ENCODE data around the gene SST. TPM values are rescaled to one million over a fixed set of nuclear protein-coding genes. Genes with fewer than 3 reads are reported as not detected.
A peak's percentile ranks its signal among the peaks of the same experiment; 100 is the strongest.
"Not testable (repeated sequence)": the region's sequence is repeated elsewhere in the genome, so short reads cannot be mapped to it uniquely, and the experiment has no call there.

The SST gene
- total RNA-seq, 1 donor from 2014 or later, result not detected

- no peak for DNase-seq (ENCODE audit: low read depth in 2 of 2)
These were observed 14.2 kb upstream of the SST start for GRCh38 chr3:187684444-187684843.

GRCh38 chr3:187681756-187682155 is 11.6 kb upstream of the SST start:
- not testable (repeated sequence) for DNase-seq (ENCODE audit: low read depth in 2 of 2)

DNA sequence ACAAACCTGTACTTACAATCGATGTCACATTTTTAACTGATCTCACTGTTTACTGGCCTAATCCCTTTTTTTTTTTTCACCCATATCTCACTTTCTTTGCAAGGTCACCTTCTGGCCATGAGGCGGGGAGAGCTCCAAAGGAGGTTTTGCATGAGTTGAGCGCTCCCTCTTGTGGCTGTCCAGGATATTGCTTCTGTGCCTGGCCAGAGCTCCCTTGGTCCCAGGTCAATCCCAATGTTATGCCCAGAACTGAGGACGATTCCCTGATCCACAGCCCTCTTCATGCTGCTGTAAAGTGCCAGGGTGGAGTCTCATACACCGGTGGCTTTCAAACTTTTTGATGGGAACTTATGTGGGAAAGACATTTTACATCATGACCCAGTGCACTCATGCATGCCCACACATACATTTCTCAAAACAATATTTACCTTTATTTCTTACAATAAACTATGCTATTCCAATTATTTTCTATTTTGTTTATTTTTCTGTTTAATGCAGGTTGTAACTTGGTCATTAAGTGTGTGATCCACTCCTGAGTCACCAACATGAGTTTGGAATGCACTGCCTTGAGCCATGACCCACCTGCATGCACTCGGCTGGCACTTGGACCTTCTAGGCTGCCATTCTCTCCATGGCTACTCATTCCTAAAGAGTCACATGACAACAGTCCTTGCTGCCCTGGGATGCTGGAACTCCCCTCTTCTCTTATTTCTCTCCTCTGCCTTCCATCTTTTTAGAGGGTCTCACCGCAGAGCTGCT is 9.6 kb upstream of the SST start:
- peak; percentile 71 to 81 for DNase-seq (ENCODE audit: low read depth in 2 of 2)

- DNase-seq (ENCODE audit: low read depth in 2 of 2), result peak; percentile 54 to 75
These were observed 8.6 kb upstream of the SST start for GRCh38 chr3:187678726-187679268.

- no peak for DNase-seq (ENCODE audit: low read depth in 2 of 2)
These were observed 7.4 kb upstream of the SST start for GRCh38 chr3:187677604-187678003.

GRCh38 chr3:187673012-187673411 is 2.8 kb upstream of the SST start:
- no peak for DNase-seq (ENCODE audit: low read depth in 2 of 2)

GRCh38 chr3:187667526-187667925 is 2.7 kb downstream of the SST start:
- DNase-seq (ENCODE audit: low read depth in 2 of 2), result no peak

GRCh38 chr3:187665764-187666402 is 4.3 kb downstream of the SST start:
- no peak for DNase-seq (ENCODE audit: low read depth in 2 of 2)

GRCh38 chr3:187665010-187665409 is 5.2 kb downstream of the SST start:
- DNase-seq (ENCODE audit: low read depth in 2 of 2), result no peak

- DNase-seq (ENCODE audit: low read depth in 2 of 2), result no peak
These were observed 7.3 kb downstream of the SST start for GRCh38 chr3:187662848-187663409.

DNA sequence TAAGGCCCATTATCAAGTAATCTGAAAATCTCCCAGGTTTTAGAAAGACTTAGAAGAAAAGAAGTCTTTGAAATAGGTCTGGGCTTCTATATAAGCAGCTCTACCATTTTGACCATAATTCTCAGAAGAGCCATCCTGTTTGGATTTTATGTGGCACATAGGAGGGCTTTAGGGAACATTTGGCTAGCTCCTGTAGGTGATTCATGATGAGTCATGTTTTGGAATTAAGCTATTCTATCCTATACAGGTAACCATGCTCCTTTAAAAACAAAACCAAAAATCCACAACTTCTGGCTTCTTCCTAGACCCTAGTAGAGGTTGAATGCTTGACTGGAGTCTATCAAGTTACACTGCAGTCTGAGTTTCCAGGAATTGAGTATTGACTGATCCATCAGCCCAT is 8.9 kb downstream of the SST start:
- DNase-seq (ENCODE audit: low read depth in 2 of 2), result no peak

DNA sequence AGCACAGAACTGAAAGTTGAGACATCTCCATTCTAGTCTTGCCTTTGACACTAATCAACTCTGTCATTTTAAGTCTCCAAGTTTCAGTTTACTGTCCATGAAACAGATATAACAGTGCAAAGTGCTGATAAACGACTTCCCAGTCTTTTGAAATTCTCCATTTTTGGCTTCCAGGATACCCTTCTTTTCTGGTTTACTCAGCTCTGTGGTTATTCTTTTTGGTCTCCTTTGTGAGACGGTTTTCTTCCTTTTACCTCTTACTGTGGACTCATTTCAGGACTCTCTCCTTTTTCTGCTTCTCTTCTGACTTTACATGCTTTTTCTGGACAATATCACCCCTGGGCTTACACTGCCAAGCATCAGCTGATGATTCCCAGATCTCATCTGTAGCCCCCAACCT is 18.9 kb downstream of the SST start:
- no peak for DNase-seq (ENCODE audit: low read depth in 2 of 2)

- no peak for DNase-seq (ENCODE audit: low read depth in 2 of 2)
These were observed 22.0 kb downstream of the SST start for GRCh38 chr3:187648177-187648576.

DNA sequence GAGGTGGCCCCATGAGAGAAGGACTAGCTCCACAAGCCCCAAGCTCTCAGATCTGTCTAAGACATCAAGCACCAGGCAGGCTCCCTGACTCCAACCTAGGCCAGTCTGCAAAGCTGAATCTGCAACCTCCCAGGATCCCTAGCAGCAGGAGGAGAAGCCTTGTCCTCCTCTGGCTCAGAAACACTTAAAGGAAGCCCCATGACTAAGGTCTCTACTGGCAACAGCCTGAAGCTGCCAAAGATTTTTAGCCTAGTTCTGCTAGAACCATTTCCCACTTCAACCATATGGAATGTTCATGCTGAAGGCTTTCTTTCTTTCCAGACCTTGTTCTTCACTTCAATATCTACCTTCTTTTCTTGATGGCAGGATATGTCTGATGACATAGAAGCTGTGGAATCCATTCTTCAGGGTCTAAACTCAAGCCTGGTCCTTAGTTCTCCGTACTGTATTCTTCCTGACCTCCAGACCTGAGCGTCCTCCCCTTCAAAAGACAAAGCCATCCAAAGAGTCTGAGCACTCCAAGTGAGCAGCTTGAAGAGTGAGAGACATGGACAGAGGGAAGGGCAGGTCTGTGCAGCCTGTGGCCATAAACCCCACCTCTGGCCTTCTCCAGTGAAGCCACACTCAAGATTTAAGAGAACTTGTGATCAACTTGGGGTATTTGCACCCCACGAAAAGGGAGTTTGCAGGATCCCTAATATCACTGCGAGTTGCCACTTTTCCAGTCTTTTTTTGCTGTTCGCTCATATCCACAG is 23.1 kb downstream of the SST start:
- no peak for DNase-seq (ENCODE audit: low read depth in 2 of 2)

DNA sequence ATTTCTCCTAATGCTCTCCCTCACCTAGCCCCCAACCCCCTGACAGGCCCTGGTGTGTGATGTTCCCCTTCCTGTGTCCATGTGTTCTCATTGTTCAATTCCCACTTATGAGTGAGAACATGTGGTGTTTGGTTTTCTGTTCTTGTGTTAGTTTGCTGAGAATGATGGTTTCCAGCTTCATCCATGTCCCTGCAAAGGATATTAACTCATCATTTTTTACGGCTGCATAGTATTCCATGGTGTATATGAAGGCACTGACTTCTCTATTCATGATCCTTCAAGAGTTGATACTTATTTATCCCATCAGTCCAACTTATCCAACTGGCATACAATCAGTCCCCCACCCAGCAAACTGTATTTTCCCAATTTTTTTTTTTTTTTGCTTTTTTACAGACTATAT is 24.8 kb downstream of the SST start:
- DNase-seq (ENCODE audit: low read depth in 2 of 2), result not testable (repeated sequence)

- DNase-seq (ENCODE audit: low read depth in 2 of 2), result no peak
These were observed 27.3 kb downstream of the SST start for GRCh38 chr3:187642861-187643260.

- DNase-seq (ENCODE audit: low read depth in 2 of 2), result no peak
These were observed 28.7 kb downstream of the SST start for GRCh38 chr3:187641320-187642016.

DNA sequence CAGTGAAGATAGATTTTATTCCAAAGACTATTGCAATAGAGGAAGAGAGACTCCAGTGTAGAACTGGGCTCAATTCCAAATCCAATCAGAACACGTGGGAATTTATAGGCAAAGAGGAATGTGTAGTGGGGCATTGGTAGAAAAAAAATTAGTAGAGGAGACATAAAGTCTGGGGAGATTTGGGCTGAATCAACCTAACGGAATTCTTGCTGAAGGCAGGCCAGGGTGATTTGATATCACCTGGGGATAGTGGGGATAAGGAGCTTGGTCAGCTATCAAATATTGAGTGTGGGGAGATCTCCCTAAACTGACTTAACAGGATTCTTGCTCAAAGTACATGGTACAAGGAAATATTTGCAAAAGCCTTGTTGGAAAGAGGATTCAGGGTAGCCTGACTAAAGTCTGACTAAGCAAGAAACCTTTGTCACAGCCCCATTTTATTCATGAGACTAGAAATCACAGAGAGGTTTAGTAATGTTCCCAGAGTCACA is 29.6 kb downstream of the SST start:
- no peak for DNase-seq (ENCODE audit: low read depth in 2 of 2)

DNA sequence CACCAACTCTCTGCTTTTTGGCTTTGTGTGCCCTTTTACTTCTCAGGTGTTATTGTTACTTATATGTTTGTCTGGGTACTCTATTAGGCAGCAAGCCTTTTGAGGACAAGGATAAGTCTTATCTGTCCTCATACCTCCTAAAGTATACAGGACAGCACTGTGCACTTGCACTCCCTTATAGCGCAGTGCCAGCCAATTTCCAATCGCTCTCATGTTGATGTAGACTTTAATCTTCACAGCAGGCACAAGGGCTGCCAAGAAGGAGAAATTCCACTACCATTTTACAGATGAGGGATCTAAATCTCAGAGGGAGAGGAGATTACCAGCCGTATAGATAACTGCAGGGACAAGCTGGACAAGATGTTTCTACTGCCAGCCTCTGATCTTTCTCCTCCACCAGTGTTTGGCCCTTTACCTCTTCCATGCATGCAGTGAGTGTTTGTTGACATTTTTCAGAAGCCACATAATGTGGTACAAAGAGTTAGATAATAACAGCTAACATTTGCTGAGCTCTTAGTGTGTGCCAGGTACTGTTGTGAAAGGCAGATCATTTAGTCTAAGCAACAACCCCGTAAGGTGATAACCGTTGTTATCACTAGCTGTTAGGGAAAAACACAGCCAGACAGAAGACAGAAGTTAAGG is 30.1 kb downstream of the SST start:
- DNase-seq (ENCODE audit: low read depth in 2 of 2), result no peak

GRCh38 chr3:187636528-187636927 is 33.7 kb downstream of the SST start:
- DNase-seq (ENCODE audit: low read depth in 2 of 2), result no peak

GRCh38 chr3:187630404-187630803 is 39.8 kb downstream of the SST start:
- no peak for DNase-seq (ENCODE audit: low read depth in 2 of 2)

Measured in lung microvascular endothelial cell (primary cell).